ENCODE data around the gene GAB2. TPM values are rescaled to one million over a fixed set of nuclear protein-coding genes. Genes with fewer than 3 reads are reported as not detected.

Gene GAB2
- total RNA-seq, 1 donor from 2014 or later, result 23.1 TPM

- no peak for DNase-seq
Observed at GRCh38 chr11:78427615-78428265, 10.1 kb upstream of the GAB2 start.

- no peak for DNase-seq
Observed at GRCh38 chr11:78426845-78427244, 9.2 kb upstream of the GAB2 start.

DNA sequence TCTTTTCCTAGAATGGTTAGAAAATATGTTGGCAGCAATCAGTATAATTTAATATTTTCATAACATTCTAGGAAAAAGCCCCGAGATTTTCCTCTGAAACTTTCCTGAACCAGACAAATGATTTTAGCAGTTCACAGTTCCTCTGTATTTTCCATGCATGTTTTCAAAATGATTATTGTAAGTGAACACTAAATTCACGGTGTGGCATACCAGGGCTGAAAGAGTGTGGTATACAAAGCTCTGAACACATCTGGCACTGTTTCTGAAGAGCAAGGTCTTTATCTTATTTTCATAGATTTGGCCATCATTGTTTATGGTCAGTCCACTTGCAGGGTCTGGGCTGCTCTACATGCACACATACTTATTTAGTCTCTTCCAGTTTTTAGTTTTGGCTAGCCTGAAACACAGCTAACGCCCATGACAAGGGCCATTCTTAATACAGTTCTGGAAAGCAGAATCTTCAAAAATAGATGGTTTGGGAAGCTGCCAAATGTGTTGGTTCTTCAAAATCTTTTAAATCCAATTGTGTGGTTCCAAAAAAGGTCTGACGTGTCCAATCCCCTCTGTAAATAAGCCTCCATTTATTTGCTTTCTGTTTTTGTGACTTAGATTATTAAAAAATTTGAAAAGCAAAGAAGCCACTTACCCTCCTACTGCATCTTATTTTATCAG, 7.9 kb upstream of the GAB2 start:
- DNase-seq, result no peak

DNA sequence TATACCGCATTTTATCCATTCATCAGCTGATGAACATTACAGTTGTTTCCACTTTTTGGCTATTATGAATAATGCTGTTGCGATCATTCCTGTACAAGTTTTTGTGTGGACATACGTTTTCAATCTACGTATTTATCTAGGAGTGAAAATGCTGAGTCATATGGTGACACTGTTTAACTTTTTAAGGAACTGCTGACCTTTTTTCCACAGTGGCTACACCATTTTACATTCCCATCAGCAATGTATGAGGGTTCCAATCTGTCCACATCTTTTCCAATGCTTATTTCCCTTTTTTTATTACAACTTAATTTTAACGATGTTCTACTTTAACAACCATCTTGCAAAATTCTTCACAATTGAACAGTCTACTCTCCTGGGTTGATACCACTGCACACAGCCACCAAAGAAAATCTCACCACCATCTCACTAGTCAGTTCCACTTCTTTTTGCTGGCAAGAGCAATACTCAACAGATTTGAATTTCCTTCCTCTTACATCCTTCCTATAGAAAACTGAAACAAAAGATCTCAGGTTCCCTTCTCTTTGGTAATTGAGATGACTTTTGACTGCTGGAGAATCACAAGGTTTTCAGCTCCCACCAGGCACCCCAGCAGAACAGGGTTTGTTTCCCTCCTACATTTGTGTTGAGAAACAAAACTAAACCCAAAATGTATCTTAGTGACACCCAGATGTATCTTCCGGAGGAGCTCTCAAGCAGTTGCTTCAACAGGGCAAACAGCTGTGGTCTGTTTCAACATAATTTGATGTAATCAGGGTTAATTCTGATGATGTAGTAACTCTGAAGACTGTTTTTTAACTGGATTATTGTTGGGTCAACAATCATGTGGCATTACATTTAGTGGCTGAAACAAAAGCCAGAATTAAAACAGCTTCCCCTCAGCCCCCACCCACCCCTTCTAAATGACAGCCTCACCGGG, 7.0 kb upstream of the GAB2 start:
- DNase-seq, result no peak

- DNase-seq, result no peak
Observed at GRCh38 chr11:78423241-78423640, 5.6 kb upstream of the GAB2 start.

DNA sequence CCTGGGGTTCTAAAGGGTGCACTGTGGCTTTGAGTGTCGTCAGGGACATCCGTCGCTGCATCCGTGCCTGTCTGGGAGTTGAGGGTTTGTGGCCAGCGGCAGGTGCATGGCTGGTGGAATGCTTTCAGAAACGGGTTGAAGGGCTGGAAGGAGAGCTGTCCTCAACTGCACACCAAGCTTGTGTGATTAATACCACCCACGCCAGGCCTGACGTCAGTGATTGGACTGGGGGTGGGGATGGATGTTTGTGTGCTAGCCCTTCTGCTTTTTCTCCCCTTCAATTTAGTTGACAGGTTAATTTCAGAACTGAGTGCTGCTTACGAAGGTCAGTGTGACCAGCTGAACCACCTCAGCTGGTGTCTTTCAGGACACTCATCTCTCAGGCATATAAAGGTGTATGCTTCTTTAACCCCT, 3.2 kb upstream of the GAB2 start:
- DNase-seq, result no peak

DNA sequence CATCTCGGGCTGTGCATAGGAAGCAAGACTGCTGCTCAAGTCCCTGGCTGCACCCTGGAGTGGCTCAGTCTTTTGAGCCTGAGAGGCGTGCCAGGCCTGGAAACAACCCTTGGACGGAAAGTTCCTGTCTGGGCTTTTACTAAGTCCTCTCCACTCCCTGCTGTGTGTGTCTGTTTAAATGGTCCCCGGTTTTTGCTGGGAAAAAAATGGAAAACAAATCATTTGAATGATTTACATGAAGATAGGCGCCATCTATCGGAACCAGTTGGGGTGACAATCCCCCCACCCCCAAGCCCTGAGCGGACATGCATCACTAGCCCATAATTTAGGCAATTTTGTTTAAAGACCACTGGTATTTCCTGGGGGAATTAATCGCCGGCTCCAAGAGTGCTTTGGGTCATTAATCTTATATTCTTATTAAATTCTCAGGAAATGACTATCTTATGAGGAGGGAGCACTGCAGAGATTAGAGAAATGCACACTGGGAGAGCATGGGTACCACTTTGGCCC, 2.7 kb upstream of the GAB2 start:
- peak; percentile 45 for DNase-seq

DNA sequence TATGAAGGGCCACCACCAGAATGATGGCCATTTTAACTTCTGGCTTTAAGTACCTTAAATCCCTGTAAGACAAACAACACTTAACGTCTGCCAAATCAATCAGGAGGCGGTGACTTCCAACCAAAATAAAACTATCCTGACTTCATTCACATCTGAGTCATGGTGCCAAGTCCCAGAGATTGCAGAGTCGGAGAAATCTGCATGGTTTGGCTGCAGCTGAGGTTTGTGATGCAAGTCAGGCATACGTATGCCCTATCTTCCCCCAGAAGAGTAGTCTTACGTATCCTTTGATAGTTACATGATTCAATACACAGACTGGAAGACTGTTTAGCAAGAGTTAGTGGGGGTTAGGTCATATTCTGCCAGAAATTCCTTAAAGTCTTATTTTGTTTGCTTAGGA, 1.7 kb upstream of the GAB2 start:
- peak; percentile 18 for DNase-seq

- DNase-seq, result no peak
Observed at GRCh38 chr11:78418584-78419211, 1.1 kb upstream of the GAB2 start.

DNA sequence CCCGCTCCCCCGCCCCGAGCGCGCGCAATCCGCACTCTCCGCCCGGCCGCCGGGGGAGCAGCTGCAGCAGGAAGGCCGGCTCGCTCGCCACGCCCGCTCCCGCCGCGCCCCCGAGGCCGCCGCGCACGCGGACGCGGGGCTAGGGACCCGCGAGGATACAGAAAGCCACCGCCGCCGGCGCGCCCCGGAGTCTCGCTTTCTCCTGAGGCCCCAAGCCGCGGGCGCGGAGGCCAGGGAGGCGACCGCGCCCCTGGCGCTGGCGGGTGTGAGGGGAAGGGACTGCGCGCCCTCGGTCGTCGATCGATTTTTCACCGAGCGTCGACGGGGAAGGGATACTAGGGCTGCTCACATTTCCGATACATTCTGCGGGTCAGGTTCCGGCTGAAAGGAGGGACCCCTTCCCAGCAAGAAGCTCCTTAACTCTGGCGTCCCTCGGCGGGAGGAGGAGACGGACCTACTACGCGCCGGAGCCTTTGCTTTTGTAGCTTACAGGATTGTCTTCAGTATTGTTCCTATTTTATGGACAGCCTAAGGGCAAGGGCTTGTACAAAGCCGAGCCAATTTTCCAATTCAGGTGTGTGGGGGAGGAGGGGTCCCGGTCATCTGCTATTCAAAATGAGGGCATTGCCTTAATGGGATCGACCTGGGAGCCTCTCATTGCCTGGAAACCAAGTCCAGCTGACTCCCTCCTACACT, 416 bp upstream of the GAB2 start:
- peak; percentile 75 for DNase-seq

DNA sequence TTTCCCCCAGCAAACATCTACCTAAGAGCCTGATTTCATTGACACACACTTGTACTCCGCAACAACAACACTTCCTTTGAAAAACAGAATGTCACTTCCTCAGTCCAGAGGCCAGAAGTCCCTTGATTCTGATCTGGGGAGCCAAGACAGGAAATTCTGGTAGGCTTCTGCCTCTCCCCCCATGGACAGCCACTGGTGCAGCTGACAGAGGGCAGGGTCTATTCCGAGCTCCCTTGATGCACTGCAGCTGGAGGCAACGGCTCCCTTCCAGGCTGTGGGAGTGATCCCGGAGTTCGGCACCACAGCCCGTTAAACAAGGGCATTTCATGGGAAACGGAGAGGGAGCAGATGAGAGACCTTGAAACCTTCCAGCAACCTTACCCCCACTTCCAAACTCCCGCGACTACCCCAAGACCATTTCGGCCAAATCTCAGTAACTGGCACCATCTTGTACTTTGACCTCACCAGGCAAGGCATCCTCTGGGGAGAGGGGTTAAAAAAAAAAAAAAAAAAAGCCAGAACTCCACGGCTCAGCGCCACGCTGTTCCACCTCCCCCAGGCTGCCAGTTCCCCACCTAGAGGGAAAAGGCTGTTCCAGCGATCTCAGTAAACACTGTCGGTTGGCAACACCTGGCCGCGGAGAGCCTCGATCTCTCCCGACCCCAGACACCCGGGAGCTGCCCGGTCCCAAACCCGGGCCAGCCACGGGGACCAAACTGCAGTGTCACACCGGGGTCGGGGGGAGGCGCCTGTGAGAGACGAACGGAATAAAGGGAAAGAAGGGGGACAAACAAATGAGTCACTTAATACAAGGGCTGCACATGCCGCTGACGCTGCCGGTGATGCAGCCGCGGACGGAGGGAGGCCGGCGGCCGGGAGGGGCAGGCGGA, 1.1 kb downstream of the GAB2 start:
- DNase-seq, result peak; percentile 76

DNA sequence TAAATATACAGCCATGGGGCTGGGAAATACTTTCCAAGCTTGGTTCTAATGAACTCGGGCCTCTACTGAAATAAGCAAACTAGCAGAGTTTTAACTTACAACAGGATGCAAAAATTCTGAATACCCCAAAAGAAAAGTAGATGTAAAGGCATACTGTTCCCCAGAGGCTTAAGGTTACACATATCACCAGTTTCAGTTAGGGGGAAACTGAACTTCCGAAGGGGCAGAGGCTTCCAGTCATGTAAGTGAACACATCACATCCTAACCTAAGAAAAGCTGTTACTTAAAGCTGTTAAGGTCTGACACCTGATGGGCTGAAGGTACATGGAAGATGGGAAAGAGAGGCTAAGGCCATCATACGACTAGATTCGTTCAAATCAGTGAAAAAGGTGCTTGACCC, 2.3 kb downstream of the GAB2 start:
- no peak for DNase-seq

- no peak for DNase-seq
Observed at GRCh38 chr11:78414321-78415051, 3.1 kb downstream of the GAB2 start.

- DNase-seq, result no peak
Observed at GRCh38 chr11:78408619-78409018, 9.0 kb downstream of the GAB2 start.

GRCh38 chr11:78406568-78407196, 10.9 kb downstream of the GAB2 start:
- no peak for DNase-seq

DNA sequence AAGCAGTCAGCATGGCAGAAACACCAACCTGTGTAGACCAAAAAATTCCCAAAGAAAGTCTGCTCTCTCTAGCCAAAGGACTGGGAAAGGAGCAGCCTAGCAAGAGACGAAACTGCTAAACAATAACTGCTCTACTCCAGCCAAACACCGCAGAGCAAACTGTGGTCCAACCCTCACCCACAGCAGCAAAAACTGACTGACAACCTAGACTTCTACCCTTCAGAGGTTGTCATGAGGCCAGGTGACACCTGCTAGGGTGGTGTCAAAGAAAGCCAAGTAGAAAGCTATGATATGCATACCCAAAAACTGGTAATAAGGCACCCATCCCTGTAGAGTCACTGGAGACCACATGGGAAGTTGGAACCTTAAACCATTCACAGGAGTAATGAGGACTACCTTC, 11.8 kb downstream of the GAB2 start:
- DNase-seq, result no peak

- no peak for DNase-seq
Observed at GRCh38 chr11:78403781-78404180, 13.8 kb downstream of the GAB2 start.

- no peak for DNase-seq
Observed at GRCh38 chr11:78402847-78403246, 14.8 kb downstream of the GAB2 start.

GRCh38 chr11:78400702-78401101, 16.9 kb downstream of the GAB2 start:
- DNase-seq, result no peak

- DNase-seq, result no peak
Observed at GRCh38 chr11:78400116-78400515, 17.5 kb downstream of the GAB2 start.

Data from occipital lobe (tissue), 2 donors.